ENCODE data around the gene ASAP2.

The ASAP2 gene

GRCh38 chr2:9251154-9252001 is 44.8 kb downstream of the ASAP2 start:
- Histone ChIP-seq H3K4me3 (ENCODE audit: extremely low read depth, insufficient read depth, low read length, poor library complexity, severe bottlenecking) (no peak overlapping the region), H3K27ac (ENCODE audit: low read depth, low read length, severe bottlenecking) (peak overlapping the region; percentile 46), H3K36me3 (ENCODE audit: control insufficient read depth, insufficient read depth, low read length) (peaks cover 11% of the 10 kb centered on the region), H3K4me1 (ENCODE audit: control insufficient read depth, insufficient read depth, low read length, poor library complexity, severe bottlenecking) (peaks cover 32% of the 10 kb centered on the region), H3K9me3 (ENCODE audit: control insufficient read depth, low read length) (no peaks in the 10 kb centered on the region)
- WGBS, 2 experiments (ENCODE audit: insufficient coverage in 2 of 2): 83 to 88% methylated on average over 7 to 8 of the region's 16 CpGs

GRCh38 chr2:9252002-9252357 is 45.4 kb downstream of the ASAP2 start:
- Histone ChIP-seq H3K36me3 (ENCODE audit: control insufficient read depth, insufficient read depth, low read length) (peaks cover 9% of the 10 kb centered on the region), H3K9me3 (ENCODE audit: control insufficient read depth, low read length) (no peaks in the 10 kb centered on the region), H3K4me1 (ENCODE audit: control insufficient read depth, insufficient read depth, low read length, poor library complexity, severe bottlenecking) (peaks cover 38% of the 10 kb centered on the region), H3K4me3 (ENCODE audit: extremely low read depth, insufficient read depth, low read length, poor library complexity, severe bottlenecking) (no peak overlapping the region), H3K27ac (ENCODE audit: low read depth, low read length, severe bottlenecking) (peak overlapping the region; percentile 46)
- WGBS, 2 experiments (ENCODE audit: insufficient coverage in 2 of 2): 82 to 93% methylated on average over 5 of the region's 5 CpGs

- WGBS, 2 experiments (ENCODE audit: insufficient coverage in 2 of 2): 82 to 93% methylated on average over 2 to 4 of the region's 4 CpGs
- H3K9me3 ChIP-seq (ENCODE audit: control insufficient read depth, low read length): no peaks in the 10 kb centered on the region
- peaks cover 35% of the 10 kb centered on the region for H3K4me1 ChIP-seq (ENCODE audit: control insufficient read depth, insufficient read depth, low read length, poor library complexity, severe bottlenecking)
Measured at GRCh38 chr2:9255416-9255815, 48.8 kb downstream of the ASAP2 start.

GRCh38 chr2:9256147-9256546 is 49.5 kb downstream of the ASAP2 start:
- WGBS, 2 experiments (ENCODE audit: insufficient coverage in 2 of 2): 93 to 95% methylated on average over 4 of the region's 4 CpGs
- peaks cover 6% of the 10 kb centered on the region for H3K36me3 ChIP-seq (ENCODE audit: control insufficient read depth, insufficient read depth, low read length)
- no peak overlapping the region for H3K27ac ChIP-seq (ENCODE audit: low read depth, low read length, severe bottlenecking)
- no peak overlapping the region for H3K4me3 ChIP-seq (ENCODE audit: extremely low read depth, insufficient read depth, low read length, poor library complexity, severe bottlenecking)
- H3K9me3 ChIP-seq (ENCODE audit: control insufficient read depth, low read length): no peaks in the 10 kb centered on the region
- peaks cover 39% of the 10 kb centered on the region for H3K4me1 ChIP-seq (ENCODE audit: control insufficient read depth, insufficient read depth, low read length, poor library complexity, severe bottlenecking)

More at GRCh38 chr2:9255416-9255815, 48.8 kb downstream of the ASAP2 start:
- Histone ChIP-seq H3K27ac (ENCODE audit: low read depth, low read length, severe bottlenecking) (no peak overlapping the region), H3K36me3 (ENCODE audit: control insufficient read depth, insufficient read depth, low read length) (peaks cover 6% of the 10 kb centered on the region), H3K4me3 (ENCODE audit: extremely low read depth, insufficient read depth, low read length, poor library complexity, severe bottlenecking) (no peak overlapping the region)

- peak overlapping the region; percentile 29 for H3K27ac ChIP-seq (ENCODE audit: low read depth, low read length, severe bottlenecking)
- H3K9me3 ChIP-seq (ENCODE audit: control insufficient read depth, low read length): no peaks in the 10 kb centered on the region
- WGBS, 2 experiments (ENCODE audit: insufficient coverage in 2 of 2): 47% methylated on average over 2 of the region's 2 CpGs; no CpG with 5 or more reads in 1 of the 2 experiments
- peaks cover 37% of the 10 kb centered on the region for H3K4me1 ChIP-seq (ENCODE audit: control insufficient read depth, insufficient read depth, low read length, poor library complexity, severe bottlenecking)
- no peak overlapping the region for H3K4me3 ChIP-seq (ENCODE audit: extremely low read depth, insufficient read depth, low read length, poor library complexity, severe bottlenecking)
- peaks cover 6% of the 10 kb centered on the region for H3K36me3 ChIP-seq (ENCODE audit: control insufficient read depth, insufficient read depth, low read length)
Measured at GRCh38 chr2:9256570-9257043, 50.0 kb downstream of the ASAP2 start.

GRCh38 chr2:9258501-9258900 is 51.9 kb downstream of the ASAP2 start:
- Histone ChIP-seq H3K36me3 (ENCODE audit: control insufficient read depth, insufficient read depth, low read length) (peaks cover 2% of the 10 kb centered on the region), H3K27ac (ENCODE audit: low read depth, low read length, severe bottlenecking) (peak overlapping the region; percentile 41), H3K4me1 (ENCODE audit: control insufficient read depth, insufficient read depth, low read length, poor library complexity, severe bottlenecking) (peaks cover 49% of the 10 kb centered on the region), H3K4me3 (ENCODE audit: extremely low read depth, insufficient read depth, low read length, poor library complexity, severe bottlenecking) (no peak overlapping the region), H3K9me3 (ENCODE audit: control insufficient read depth, low read length) (no peaks in the 10 kb centered on the region)
- WGBS, 2 experiments (ENCODE audit: insufficient coverage in 2 of 2): 85 to 89% methylated on average over 4 to 7 of the region's 7 CpGs

- H3K9me3 ChIP-seq (ENCODE audit: control insufficient read depth, low read length): no peaks in the 10 kb centered on the region
- no peaks in the 10 kb centered on the region for H3K36me3 ChIP-seq (ENCODE audit: control insufficient read depth, insufficient read depth, low read length)
- no peak overlapping the region for H3K4me3 ChIP-seq (ENCODE audit: extremely low read depth, insufficient read depth, low read length, poor library complexity, severe bottlenecking)
- H3K4me1 ChIP-seq (ENCODE audit: control insufficient read depth, insufficient read depth, low read length, poor library complexity, severe bottlenecking): peaks cover 52% of the 10 kb centered on the region
- H3K27ac ChIP-seq (ENCODE audit: low read depth, low read length, severe bottlenecking): peak overlapping the region; percentile 41
- 87 to 88% methylated on average over 6 to 8 of the region's 12 CpGs for WGBS, 2 experiments (ENCODE audit: insufficient coverage in 2 of 2)
Measured at GRCh38 chr2:9258953-9259399, 52.4 kb downstream of the ASAP2 start.

- Histone ChIP-seq H3K27ac (ENCODE audit: low read depth, low read length, severe bottlenecking) (peak overlapping the region; percentile 4), H3K4me3 (ENCODE audit: extremely low read depth, insufficient read depth, low read length, poor library complexity, severe bottlenecking) (no peak overlapping the region), H3K36me3 (ENCODE audit: control insufficient read depth, insufficient read depth, low read length) (no peaks in the 10 kb centered on the region), H3K4me1 (ENCODE audit: control insufficient read depth, insufficient read depth, low read length, poor library complexity, severe bottlenecking) (peaks cover 59% of the 10 kb centered on the region), H3K9me3 (ENCODE audit: control insufficient read depth, low read length) (no peaks in the 10 kb centered on the region)
- 85 to 92% methylated on average over 3 to 5 of the region's 6 CpGs for WGBS, 2 experiments (ENCODE audit: insufficient coverage in 2 of 2)
Measured at GRCh38 chr2:9260464-9260918, 53.9 kb downstream of the ASAP2 start.

GRCh38 chr2:9261231-9261883 is 54.7 kb downstream of the ASAP2 start:
- H3K4me3 ChIP-seq (ENCODE audit: extremely low read depth, insufficient read depth, low read length, poor library complexity, severe bottlenecking): no peak overlapping the region
- peaks cover 2% of the 10 kb centered on the region for H3K36me3 ChIP-seq (ENCODE audit: control insufficient read depth, insufficient read depth, low read length)
- 75 to 83% methylated on average over 3 to 4 of the region's 6 CpGs for WGBS, 2 experiments (ENCODE audit: insufficient coverage in 2 of 2)
- no peak overlapping the region for H3K27ac ChIP-seq (ENCODE audit: low read depth, low read length, severe bottlenecking)
- H3K4me1 ChIP-seq (ENCODE audit: control insufficient read depth, insufficient read depth, low read length, poor library complexity, severe bottlenecking): peaks cover 54% of the 10 kb centered on the region
- no peaks in the 10 kb centered on the region for H3K9me3 ChIP-seq (ENCODE audit: control insufficient read depth, low read length)

- WGBS, 2 experiments (ENCODE audit: insufficient coverage in 2 of 2): 77 to 85% methylated on average over 11 to 14 of the region's 14 CpGs
- peaks cover 12% of the 10 kb centered on the region for H3K36me3 ChIP-seq (ENCODE audit: control insufficient read depth, insufficient read depth, low read length)
- H3K4me1 ChIP-seq (ENCODE audit: control insufficient read depth, insufficient read depth, low read length, poor library complexity, severe bottlenecking): peaks cover 46% of the 10 kb centered on the region
- H3K9me3 ChIP-seq (ENCODE audit: control insufficient read depth, low read length): no peaks in the 10 kb centered on the region
- H3K27ac ChIP-seq (ENCODE audit: low read depth, low read length, severe bottlenecking): peak overlapping the region; percentile 75
- H3K4me3 ChIP-seq (ENCODE audit: extremely low read depth, insufficient read depth, low read length, poor library complexity, severe bottlenecking): no peak overlapping the region
Measured at GRCh38 chr2:9262671-9263171, 56.1 kb downstream of the ASAP2 start.

Measured in mesodermal cell (in vitro differentiated cells).